SKM-1 (cell line): ENCODE measurements around the gene CD22.
"Not testable (repeated sequence)": the region's sequence is repeated elsewhere in the genome, so short reads cannot be mapped to it uniquely, and the experiment has no call there.

Experiments
- DNase-seq: peaks from one replicate; lab custom pipeline; 2025; ENCODE audit not compliant: unreplicated experiment; lab: John Stamatoyannopoulos, UW

CD22 gene

GRCh38 chr19:35357867-35358573, 29.0 kb downstream of the CD22 start, which contains the start of gene FFAR3:
FFAR3 (plus strand) TSS chr19:35358460; CDS start chr19:35358891, 431 bp downstream.
- DNase-seq = peak; percentile 54

GRCh38 chr19:35358834-35359233, 29.8 kb downstream of the CD22 start:
- DNase-seq = not testable (repeated sequence)

- DNase-seq = not testable (repeated sequence)
Measured at GRCh38 chr19:35359395-35359794, 30.4 kb downstream of the CD22 start.

- DNase-seq = not testable (repeated sequence)
Measured at GRCh38 chr19:35360081-35360480, 31.1 kb downstream of the CD22 start.

- no peak for DNase-seq
Measured at GRCh38 chr19:35360880-35361420, 32.0 kb downstream of the CD22 start.

GRCh38 chr19:35362261-35363000, 33.4 kb downstream of the CD22 start:
- no peak for DNase-seq

GRCh38 chr19:35363001-35363590, 34.1 kb downstream of the CD22 start:
- DNase-seq = no peak

GRCh38 chr19:35363711-35364425, 34.9 kb downstream of the CD22 start:
- no peak for DNase-seq

- no peak for DNase-seq
Measured at GRCh38 chr19:35365303-35365702, 36.3 kb downstream of the CD22 start.

- no peak for DNase-seq
Measured at GRCh38 chr19:35368378-35368777, 39.4 kb downstream of the CD22 start.

- no peak for DNase-seq
Measured at GRCh38 chr19:35369522-35369921, 40.5 kb downstream of the CD22 start.

- DNase-seq = no peak
Measured at GRCh38 chr19:35370722-35371121, 41.7 kb downstream of the CD22 start, which contains the start of gene GPR42. GPR42 (plus strand) TSS chr19:35371068; CDS start chr19:35371360, 292 bp downstream.

GRCh38 chr19:35373492-35373891, 44.5 kb downstream of the CD22 start:
- no peak for DNase-seq

GRCh38 chr19:35374031-35374430, 45.0 kb downstream of the CD22 start:
- not testable (repeated sequence) for DNase-seq

GRCh38 chr19:35375505-35376307, 46.7 kb downstream of the CD22 start:
- no peak for DNase-seq

- DNase-seq = no peak
Measured at GRCh38 chr19:35377656-35378055, 48.7 kb downstream of the CD22 start.

GRCh38 chr19:35378356-35378755, 49.4 kb downstream of the CD22 start:
- no peak for DNase-seq

GRCh38 chr19:35379545-35379944, 50.6 kb downstream of the CD22 start:
- not testable (repeated sequence) for DNase-seq

GRCh38 chr19:35379992-35380391, 51.0 kb downstream of the CD22 start:
- no peak for DNase-seq
